ENCODE results near the gene BRD3OS. TPM values are rescaled to one million over a fixed set of nuclear protein-coding genes. Genes with fewer than 3 reads are reported as not detected.

The BRD3OS gene
- 11.4 TPM for total RNA-seq (ENCODE audit: unreplicated experiment)
- long read RNA-seq, full-length matches to known transcripts = 27 of 30 reads
- long read RNA-seq, partial matches to known transcripts = 0 of 30 reads
- long read RNA-seq, other reads (novel, unspliced or antisense) = 3 of 30 reads

GRCh38 chr9:134024828-134025605 is at the start of gene BRD3OS:
Gene BRD3OS, plus strand, starts transcription at chr9:134025481. Its CDS starts 1,267 bp downstream, at chr9:134026748.
- peaks cover 3% of the 10 kb centered on the region for H3K27me3 Mint-ChIP-seq (ENCODE audit: unreplicated experiment)
- no peaks in the 10 kb centered on the region for H3K9me3 Mint-ChIP-seq (ENCODE audit: unreplicated experiment)
- no peaks in the 10 kb centered on the region for H3K4me1 Mint-ChIP-seq (ENCODE audit: unreplicated experiment)
- peaks cover 4% of the 10 kb centered on the region for H3K36me3 Mint-ChIP-seq (ENCODE audit: low read depth, unreplicated experiment)
- TF ChIP-seq CTCF (IDR thresholded peaks at IDR 0.05; ENCODE audit: unreplicated experiment) = no peak
- peak within 1 kb of the TSS; percentile 5 for H3K27ac Mint-ChIP-seq (ENCODE audit: unreplicated experiment)
- peak; percentile 92 for DNase-seq (ENCODE audit: low spot score)
- peak within 1 kb of the TSS; percentile 76 for H3K4me3 Mint-ChIP-seq (ENCODE audit: unreplicated experiment)

GRCh38 chr9:133975511-133975910 is 49.8 kb upstream of the BRD3OS start:
- H3K27ac Mint-ChIP-seq (ENCODE audit: unreplicated experiment) = peak overlapping the region; percentile 42
- peaks cover 28% of the 10 kb centered on the region for H3K4me1 Mint-ChIP-seq (ENCODE audit: unreplicated experiment)
- H3K27me3 Mint-ChIP-seq (ENCODE audit: unreplicated experiment) = peaks cover 3% of the 10 kb centered on the region
- DNase-seq (ENCODE audit: low spot score) = no peak
- H3K4me3 Mint-ChIP-seq (ENCODE audit: unreplicated experiment) = no peak overlapping the region
- no peaks in the 10 kb centered on the region for H3K9me3 Mint-ChIP-seq (ENCODE audit: unreplicated experiment)
- TF ChIP-seq CTCF (IDR thresholded peaks at IDR 0.05; ENCODE audit: unreplicated experiment) = no peak
- no peaks in the 10 kb centered on the region for H3K36me3 Mint-ChIP-seq (ENCODE audit: low read depth, unreplicated experiment)

GRCh38 chr9:133976191-133976861 is 49.0 kb upstream of the BRD3OS start:
- H3K4me1 Mint-ChIP-seq (ENCODE audit: unreplicated experiment) = peaks cover 34% of the 10 kb centered on the region
- no peaks in the 10 kb centered on the region for H3K36me3 Mint-ChIP-seq (ENCODE audit: low read depth, unreplicated experiment)
- H3K27me3 Mint-ChIP-seq (ENCODE audit: unreplicated experiment) = peaks cover 3% of the 10 kb centered on the region
- no peak overlapping the region for H3K27ac Mint-ChIP-seq (ENCODE audit: unreplicated experiment)
- H3K4me3 Mint-ChIP-seq (ENCODE audit: unreplicated experiment) = no peak overlapping the region
- H3K9me3 Mint-ChIP-seq (ENCODE audit: unreplicated experiment) = no peaks in the 10 kb centered on the region
- no peak for TF ChIP-seq CTCF (IDR thresholded peaks at IDR 0.05; ENCODE audit: unreplicated experiment)
- DNase-seq (ENCODE audit: low spot score) = no peak

- DNase-seq (ENCODE audit: low spot score) = no peak
- H3K36me3 Mint-ChIP-seq (ENCODE audit: low read depth, unreplicated experiment) = no peaks in the 10 kb centered on the region
- peaks cover 35% of the 10 kb centered on the region for H3K4me1 Mint-ChIP-seq (ENCODE audit: unreplicated experiment)
- peaks cover 3% of the 10 kb centered on the region for H3K27me3 Mint-ChIP-seq (ENCODE audit: unreplicated experiment)
- H3K4me3 Mint-ChIP-seq (ENCODE audit: unreplicated experiment) = no peak overlapping the region
- H3K9me3 Mint-ChIP-seq (ENCODE audit: unreplicated experiment) = no peaks in the 10 kb centered on the region
- H3K27ac Mint-ChIP-seq (ENCODE audit: unreplicated experiment) = no peak overlapping the region
- no peak for TF ChIP-seq CTCF (IDR thresholded peaks at IDR 0.05; ENCODE audit: unreplicated experiment)
These were observed 48.4 kb upstream of the BRD3OS start for GRCh38 chr9:133976887-133977286.

All from endothelial cell (in vitro differentiated cells).